Neural cell (in vitro differentiated cells): ENCODE data around the gene SLC5A2. TPM values are rescaled to one million over a fixed set of nuclear protein-coding genes. Genes with fewer than 3 reads are reported as not detected.

Experiments
- H2AFZ ChIP-seq: fragments of 200-600, 300-800 bp; sonication (generic), shearing (Covaris generic); 2 replicates; pipeline ENCODE4 v1.6.0; 2014; ENCODE audit warnings: low read depth, mild to moderate bottlenecking, antibody characterized with exemption, low read length, moderate library complexity
- H3F3A ChIP-seq: fragments of 200-600 bp; shearing (Covaris generic); 2 replicates; pipeline ENCODE4 v1.6.1; 2016; ENCODE audit warnings: mild to moderate bottlenecking, moderate library complexity, mixed read lengths, antibody characterized with exemption, low read length; ENCODE audit not compliant: insufficient read depth, poor library complexity, severe bottlenecking
- H3K27ac ChIP-seq: fragments of 200-600, 300-800 bp; sonication (generic), shearing (Covaris generic); 2 replicates; pipeline ENCODE4 v1.5.1; 2014; ENCODE audit warnings: mild to moderate bottlenecking, low read length, moderate library complexity
- H3K27me3 ChIP-seq: fragments of 300-800, 200-600 bp; sonication (generic), shearing (Covaris generic); 2 replicates; pipeline ENCODE4 v1.6.0; 2014; ENCODE audit warnings: mild to moderate bottlenecking, low read depth, low read length, moderate library complexity; ENCODE audit not compliant: insufficient read depth
- H3K36me3 ChIP-seq: fragments of 300-800, 200-600 bp; sonication (generic), shearing (Covaris generic); 2 replicates; pipeline ENCODE4 v1.5.1; 2014; ENCODE audit warnings: mild to moderate bottlenecking, antibody characterized with exemption, low read length, moderate library complexity; ENCODE audit not compliant: insufficient read depth
- H3K4me2 ChIP-seq: fragments of 300-800, 200-600 bp; sonication (generic), shearing (Covaris generic); 2 replicates; pipeline ENCODE4 v1.6.0; 2014; ENCODE audit warnings: mild to moderate bottlenecking, low read length
- H3K4me3 ChIP-seq: fragments of 300-800, 200-600 bp; sonication (generic), shearing (Covaris generic); 2 replicates; pipeline ENCODE4 v1.5.1; 2014; ENCODE audit warnings: mild to moderate bottlenecking, low read length, moderate library complexity
- H3K79me2 ChIP-seq: fragments of 200-600 bp; shearing (Covaris generic); replicated peaks from 2 replicates; pipeline ENCODE4 v1.6.0; 2014; ENCODE audit warnings: mild to moderate bottlenecking, low read length, moderate library complexity; ENCODE audit not compliant: insufficient read depth
- H3K9ac ChIP-seq: fragments of 300-800, 200-600 bp; sonication (generic), shearing (Covaris generic); 2 replicates; pipeline ENCODE4 v1.6.1; 2016; ENCODE audit warnings: mild to moderate bottlenecking, low read length, mixed read lengths
- H3K9me2 ChIP-seq: fragments of 200-600 bp; shearing (Covaris generic); 2 replicates; pipeline ENCODE4 v1.6.1; 2016; ENCODE audit warnings: mild to moderate bottlenecking, low read length, mixed read lengths; ENCODE audit not compliant: insufficient read depth
- H3K9me3 ChIP-seq: fragments of 200-600, 300-800 bp; sonication (generic), shearing (Covaris generic); 2 replicates; pipeline ENCODE4 v1.6.1; 2016; ENCODE audit warnings: mild to moderate bottlenecking, mixed run types, low read length, moderate library complexity, mixed read lengths
- H4K20me1 ChIP-seq: fragments of 200-600 bp; shearing (Covaris generic); 2 replicates; pipeline ENCODE4 v1.6.1; 2016; ENCODE audit warnings: mild to moderate bottlenecking, mixed run types; ENCODE audit not compliant: insufficient read depth
- EP300 ChIP-seq: fragments of 450-650 bp; conservative IDR thresholded peaks from 2 replicates; pipeline ENCODE4 v1.6.1; 2014; ENCODE audit warnings: antibody characterized with exemption, mild to moderate bottlenecking, moderate library complexity; ENCODE audit not compliant: poor library complexity, severe bottlenecking
- EZH2 ChIP-seq: fragments of 200-600, 300-800 bp; shearing (Covaris generic), sonication (generic); IDR thresholded peaks from 2 replicates; pipeline ENCODE4 v1.6.1; 2014; ENCODE audit warnings: antibody characterized with exemption, low read length, borderline replicate concordance, mild to moderate bottlenecking; ENCODE audit not compliant: insufficient read depth, poor library complexity, severe bottlenecking
- MXI1 ChIP-seq: fragments of 450-650 bp; conservative IDR thresholded peaks from 2 replicates; pipeline ENCODE4 v1.6.1; 2014; ENCODE audit warnings: antibody characterized with exemption, mild to moderate bottlenecking; ENCODE audit not compliant: poor library complexity, severe bottlenecking
- POLR2AphosphoS5 ChIP-seq: IDR thresholded peaks from 2 replicates; pipeline ENCODE4 v1.6.1; 2012
- RAD21 ChIP-seq: fragments of 450-650 bp; conservative IDR thresholded peaks from 2 replicates; pipeline ENCODE4 v1.6.1; 2014; ENCODE audit warnings: antibody characterized with exemption, mild to moderate bottlenecking, moderate library complexity
- SMC3 ChIP-seq: fragments of 450-650 bp; conservative IDR thresholded peaks from 2 replicates; pipeline ENCODE4 v1.6.1; 2014; ENCODE audit warnings: antibody characterized with exemption, mild to moderate bottlenecking, moderate library complexity; ENCODE audit not compliant: poor library complexity
- TAF1 ChIP-seq: IDR thresholded peaks from 2 replicates; pipeline ENCODE4 v1.6.1; 2012; ENCODE audit warnings: low read depth
- polyA plus RNA-seq: library from polyadenylated mRNA; depleted of rRNA; stranded (reverse); fragments of >200 nt; gene quantifications from 2 replicates; pipeline ENCODE4 v1.2.3, GENCODE V29; 2014
- TF ChIP-seq, protein P1 (sequence below): fragments of 450-650 bp; IDR thresholded peaks from 2 replicates; pipeline ENCODE4 v1.5.1; 2014; ENCODE audit warnings: antibody characterized with exemption, mild to moderate bottlenecking, moderate library complexity; ENCODE audit not compliant: poor library complexity, severe bottlenecking
- TF ChIP-seq, protein P2 (sequence below): IDR thresholded peaks from 2 replicates; pipeline ENCODE4 v1.6.1; 2012; ENCODE audit warnings: borderline replicate concordance

SLC5A2 gene
- polyA plus RNA-seq, 1 donor from 2014 or later = not detected

DNA sequence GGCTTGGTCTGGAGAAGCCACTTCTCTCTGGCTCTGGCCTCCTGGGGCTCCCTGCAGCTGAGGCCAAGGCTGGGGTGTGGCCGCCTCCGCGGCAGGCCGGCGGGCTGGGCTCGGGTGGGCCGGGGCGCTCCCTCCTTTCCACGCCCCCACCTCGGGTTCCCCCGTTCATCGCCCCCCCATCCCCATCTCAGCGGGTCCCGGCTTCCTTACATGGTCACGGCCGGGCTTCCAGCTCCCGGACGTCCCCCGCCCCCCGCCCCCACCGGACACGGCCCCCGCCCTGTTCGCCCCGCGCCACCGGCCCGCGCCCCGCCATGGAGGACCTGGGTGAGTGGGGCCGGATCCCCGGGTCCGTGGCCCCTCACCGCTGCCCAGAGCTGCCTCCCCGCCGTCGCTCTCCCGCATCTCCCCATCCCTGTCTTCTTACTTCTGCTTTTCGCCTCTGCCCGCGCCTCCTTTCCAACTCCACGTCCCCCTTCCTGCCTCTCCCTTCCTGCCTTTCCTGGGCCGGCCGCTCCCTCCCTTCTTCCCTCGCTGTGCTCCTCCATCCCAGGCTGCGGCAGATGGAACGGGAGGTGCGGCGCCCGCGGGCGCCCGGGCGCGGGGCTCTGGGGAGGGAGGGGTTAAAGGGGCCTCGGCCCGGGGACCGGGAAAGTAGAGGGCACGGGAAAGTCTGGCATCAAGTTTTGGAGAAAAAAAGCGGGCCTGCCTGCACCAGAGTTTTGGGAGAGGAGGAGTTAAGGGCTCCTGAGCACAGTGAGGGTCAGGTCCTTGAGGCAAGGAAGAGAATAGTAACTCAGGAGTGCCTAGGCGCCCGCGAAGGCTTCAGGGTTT lies 10.8 kb upstream of the SLC5A2 start, which contains the start of gene TGFB1I1:
Gene TGFB1I1, plus strand, starts transcription at position 278 of the 834 bp plus-strand sequence. Its CDS starts 37 bp downstream, at position 315.
- Histone ChIP-seq H3K27ac (no peak within 1 kb of the TSS), H4K20me1 (no peaks in the 10 kb centered on the region), H3K9me2 (no peaks in the 10 kb centered on the region), H2AFZ (no peak within 1 kb of the TSS), H3K9ac (peak within 1 kb of the TSS; percentile 23), H3K79me2 (no peaks in the 10 kb centered on the region), H3K4me2 (no peak within 1 kb of the TSS), H3F3A (no peaks in the 10 kb centered on the region), H3K27me3 (peaks cover 58% of the 10 kb centered on the region), H3K36me3 (no peaks in the 10 kb centered on the region), H3K9me3 (no peaks in the 10 kb centered on the region), H3K4me3 (peak within 1 kb of the TSS; percentile 57)
- TF ChIP-seq EP300 (no peak), POLR2AphosphoS5 (no peak), RAD21 (no peak), TAF1 (no peak), MXI1 (no peak), EZH2 (no peak), SMC3 (no peak)
- TF ChIP-seq, protein P1, sequence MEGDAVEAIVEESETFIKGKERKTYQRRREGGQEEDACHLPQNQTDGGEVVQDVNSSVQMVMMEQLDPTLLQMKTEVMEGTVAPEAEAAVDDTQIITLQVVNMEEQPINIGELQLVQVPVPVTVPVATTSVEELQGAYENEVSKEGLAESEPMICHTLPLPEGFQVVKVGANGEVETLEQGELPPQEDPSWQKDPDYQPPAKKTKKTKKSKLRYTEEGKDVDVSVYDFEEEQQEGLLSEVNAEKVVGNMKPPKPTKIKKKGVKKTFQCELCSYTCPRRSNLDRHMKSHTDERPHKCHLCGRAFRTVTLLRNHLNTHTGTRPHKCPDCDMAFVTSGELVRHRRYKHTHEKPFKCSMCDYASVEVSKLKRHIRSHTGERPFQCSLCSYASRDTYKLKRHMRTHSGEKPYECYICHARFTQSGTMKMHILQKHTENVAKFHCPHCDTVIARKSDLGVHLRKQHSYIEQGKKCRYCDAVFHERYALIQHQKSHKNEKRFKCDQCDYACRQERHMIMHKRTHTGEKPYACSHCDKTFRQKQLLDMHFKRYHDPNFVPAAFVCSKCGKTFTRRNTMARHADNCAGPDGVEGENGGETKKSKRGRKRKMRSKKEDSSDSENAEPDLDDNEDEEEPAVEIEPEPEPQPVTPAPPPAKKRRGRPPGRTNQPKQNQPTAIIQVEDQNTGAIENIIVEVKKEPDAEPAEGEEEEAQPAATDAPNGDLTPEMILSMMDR = no peak
- TF ChIP-seq, protein P2, sequence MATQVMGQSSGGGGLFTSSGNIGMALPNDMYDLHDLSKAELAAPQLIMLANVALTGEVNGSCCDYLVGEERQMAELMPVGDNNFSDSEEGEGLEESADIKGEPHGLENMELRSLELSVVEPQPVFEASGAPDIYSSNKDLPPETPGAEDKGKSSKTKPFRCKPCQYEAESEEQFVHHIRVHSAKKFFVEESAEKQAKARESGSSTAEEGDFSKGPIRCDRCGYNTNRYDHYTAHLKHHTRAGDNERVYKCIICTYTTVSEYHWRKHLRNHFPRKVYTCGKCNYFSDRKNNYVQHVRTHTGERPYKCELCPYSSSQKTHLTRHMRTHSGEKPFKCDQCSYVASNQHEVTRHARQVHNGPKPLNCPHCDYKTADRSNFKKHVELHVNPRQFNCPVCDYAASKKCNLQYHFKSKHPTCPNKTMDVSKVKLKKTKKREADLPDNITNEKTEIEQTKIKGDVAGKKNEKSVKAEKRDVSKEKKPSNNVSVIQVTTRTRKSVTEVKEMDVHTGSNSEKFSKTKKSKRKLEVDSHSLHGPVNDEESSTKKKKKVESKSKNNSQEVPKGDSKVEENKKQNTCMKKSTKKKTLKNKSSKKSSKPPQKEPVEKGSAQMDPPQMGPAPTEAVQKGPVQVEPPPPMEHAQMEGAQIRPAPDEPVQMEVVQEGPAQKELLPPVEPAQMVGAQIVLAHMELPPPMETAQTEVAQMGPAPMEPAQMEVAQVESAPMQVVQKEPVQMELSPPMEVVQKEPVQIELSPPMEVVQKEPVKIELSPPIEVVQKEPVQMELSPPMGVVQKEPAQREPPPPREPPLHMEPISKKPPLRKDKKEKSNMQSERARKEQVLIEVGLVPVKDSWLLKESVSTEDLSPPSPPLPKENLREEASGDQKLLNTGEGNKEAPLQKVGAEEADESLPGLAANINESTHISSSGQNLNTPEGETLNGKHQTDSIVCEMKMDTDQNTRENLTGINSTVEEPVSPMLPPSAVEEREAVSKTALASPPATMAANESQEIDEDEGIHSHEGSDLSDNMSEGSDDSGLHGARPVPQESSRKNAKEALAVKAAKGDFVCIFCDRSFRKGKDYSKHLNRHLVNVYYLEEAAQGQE = no peak

DNA sequence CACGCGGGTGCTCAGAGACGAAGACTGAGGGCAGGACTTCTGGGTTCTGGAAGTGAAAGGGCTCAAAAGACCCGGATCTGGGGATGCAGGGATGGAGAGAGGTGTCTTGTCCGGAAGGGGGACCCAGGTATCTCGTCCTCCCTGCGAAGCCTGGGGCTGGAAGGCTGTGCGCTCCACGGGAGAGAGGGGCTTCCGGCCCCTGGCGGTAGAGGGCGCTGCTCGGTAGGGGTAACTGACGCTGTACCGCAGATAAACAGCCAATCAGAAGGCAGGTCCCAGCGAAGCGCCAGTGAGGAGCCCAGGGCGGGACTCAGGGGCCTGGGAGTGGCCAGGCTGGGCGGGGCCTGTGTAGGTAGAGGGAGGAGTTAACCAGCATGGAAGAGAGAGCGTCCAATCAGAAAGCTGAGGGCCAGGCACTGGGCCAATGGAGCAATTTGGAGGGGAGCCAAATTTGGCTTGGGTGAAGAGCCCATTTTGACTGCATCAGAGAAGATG lies 10.2 kb upstream of the SLC5A2 start:
- no peak for TF ChIP-seq EZH2
- TF ChIP-seq EP300 = no peak
- TF ChIP-seq, protein P2 = no peak
- TF ChIP-seq MXI1 = no peak
- TF ChIP-seq POLR2AphosphoS5 = no peak
- no peak for TF ChIP-seq TAF1
- TF ChIP-seq RAD21 = no peak
- TF ChIP-seq, protein P1 = no peak
- no peak for TF ChIP-seq SMC3
- Histone ChIP-seq H3K4me3 (no peak overlapping the region), H3K27ac (no peak overlapping the region), H3K9ac (no peak overlapping the region), H3K9me2 (no peaks in the 10 kb centered on the region), H4K20me1 (no peaks in the 10 kb centered on the region), H2AFZ (no peak overlapping the region), H3K79me2 (no peaks in the 10 kb centered on the region), H3K9me3 (no peaks in the 10 kb centered on the region), H3K4me2 (no peak overlapping the region), H3F3A (no peaks in the 10 kb centered on the region), H3K36me3 (no peaks in the 10 kb centered on the region), H3K27me3 (peaks cover 65% of the 10 kb centered on the region)
